T follicular helper cell (primary cell): ENCODE measurements around the gene RNF169.
"Not testable (repeated sequence)": the region's sequence is repeated elsewhere in the genome, so short reads cannot be mapped to it uniquely, and the experiment has no call there.

ENCODE experiments used
- DNase-seq: peaks from one replicate; pipeline ENCODE4 v3.0.0-alpha.2; 2020; ENCODE audit warnings: low read depth

RNF169 gene

DNA sequence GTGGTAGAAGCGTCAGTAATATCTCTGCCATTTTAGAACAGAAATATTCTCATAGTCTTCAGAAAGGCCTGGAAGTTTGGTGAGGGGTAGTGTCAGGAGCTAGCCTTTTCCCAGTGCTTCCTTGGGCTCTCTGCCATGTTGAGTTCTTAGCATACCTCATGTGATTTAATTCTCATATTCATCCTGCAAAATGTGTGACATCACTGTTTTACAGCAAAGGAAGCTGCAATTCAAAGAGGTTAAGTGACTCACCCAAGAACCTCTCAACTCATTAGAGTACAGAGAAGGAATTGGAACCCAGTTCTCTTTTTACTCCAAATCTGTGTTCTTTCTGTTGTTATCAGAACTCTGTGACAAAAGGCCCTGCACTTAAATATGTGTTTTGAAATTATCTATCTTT lies 72.1 kb downstream of the RNF169 start:
- no peak for DNase-seq

- no peak for DNase-seq
Observed at GRCh38 chr11:74822170-74822569, 73.5 kb downstream of the RNF169 start.

DNA sequence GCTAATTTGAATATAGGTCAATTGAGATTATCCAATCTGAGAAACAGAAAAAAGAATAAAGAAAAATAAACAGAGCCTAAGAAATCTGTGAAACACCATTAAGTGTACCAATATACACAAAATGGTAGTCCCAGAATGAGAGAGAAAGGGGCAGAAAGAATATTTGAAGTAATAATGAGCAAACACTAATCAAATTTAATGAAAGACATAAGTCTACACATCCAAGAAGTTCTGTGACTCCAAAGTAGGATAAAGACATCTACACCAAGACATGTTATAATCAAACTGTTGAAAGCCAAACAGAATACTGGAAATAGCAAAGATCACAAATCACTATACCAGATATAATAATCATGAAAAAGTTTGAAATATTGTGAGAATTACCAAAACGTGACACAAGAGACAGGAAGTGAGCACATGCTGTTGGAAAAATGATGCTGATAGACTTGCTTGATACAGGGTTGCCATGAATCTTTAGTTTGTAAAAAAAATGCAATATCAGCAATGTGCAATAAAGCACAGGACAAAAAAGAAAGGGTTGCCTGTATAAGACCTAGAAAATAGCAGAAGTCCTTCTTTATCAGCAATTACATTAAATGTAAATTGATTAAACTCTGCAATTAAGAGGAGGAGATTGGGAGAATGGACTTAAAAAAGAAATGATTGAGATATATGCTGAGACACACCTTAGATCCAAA lies 75.8 kb downstream of the RNF169 start:
- DNase-seq: no peak

DNA sequence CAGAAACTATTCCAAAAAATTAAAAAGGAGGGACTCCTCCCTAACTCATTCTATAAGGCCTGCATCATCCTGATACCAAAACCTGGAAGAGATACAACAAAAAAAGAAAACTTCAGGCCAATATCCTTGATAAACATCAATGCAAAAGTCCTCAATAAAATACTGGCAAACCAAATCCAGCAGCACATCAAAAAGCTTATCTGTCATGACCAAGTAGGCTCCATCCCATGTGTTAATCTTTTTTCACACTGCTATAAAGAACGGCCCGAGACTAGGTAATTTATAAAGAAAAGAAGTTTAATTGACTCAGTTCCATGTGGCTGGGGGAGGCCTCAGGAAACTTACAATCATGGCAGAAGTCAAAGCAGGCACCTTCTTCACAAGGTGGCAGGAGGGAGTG lies 76.9 kb downstream of the RNF169 start:
- DNase-seq: not testable (repeated sequence)

- DNase-seq: no peak
Observed at GRCh38 chr11:74826901-74827300, 78.3 kb downstream of the RNF169 start.

- DNase-seq: no peak
Observed at GRCh38 chr11:74837191-74837590, 88.5 kb downstream of the RNF169 start.

GRCh38 chr11:74838188-74838587 lies 89.5 kb downstream of the RNF169 start:
- no peak for DNase-seq

GRCh38 chr11:74839446-74839845 lies 90.8 kb downstream of the RNF169 start:
- DNase-seq: no peak

- DNase-seq: no peak
Observed at GRCh38 chr11:74839971-74840370, 91.3 kb downstream of the RNF169 start.

- no peak for DNase-seq
Observed at GRCh38 chr11:74840486-74840885, 91.8 kb downstream of the RNF169 start.

GRCh38 chr11:74842967-74843366 lies 94.3 kb downstream of the RNF169 start:
- DNase-seq: no peak

DNA sequence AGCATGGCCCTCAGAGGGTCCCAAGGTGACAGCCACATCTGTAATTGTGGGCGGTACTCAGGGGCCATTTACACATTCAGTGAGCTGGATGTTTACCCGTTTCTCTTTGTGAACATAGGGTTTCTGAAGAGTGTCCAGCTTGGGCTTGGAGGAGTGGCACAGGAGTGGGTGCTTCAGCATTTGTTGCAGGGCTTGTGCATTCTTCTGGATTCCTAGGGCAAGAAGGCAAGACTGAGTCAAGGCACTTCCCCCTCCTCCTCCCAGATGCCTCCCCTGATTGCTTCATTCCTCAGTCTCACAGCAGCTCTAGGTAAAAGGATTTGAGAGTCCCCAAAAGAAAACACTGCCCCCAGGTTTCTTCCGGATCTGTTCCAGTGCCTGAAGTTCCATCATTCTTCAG lies 95.4 kb downstream of the RNF169 start:
- DNase-seq: no peak

DNA sequence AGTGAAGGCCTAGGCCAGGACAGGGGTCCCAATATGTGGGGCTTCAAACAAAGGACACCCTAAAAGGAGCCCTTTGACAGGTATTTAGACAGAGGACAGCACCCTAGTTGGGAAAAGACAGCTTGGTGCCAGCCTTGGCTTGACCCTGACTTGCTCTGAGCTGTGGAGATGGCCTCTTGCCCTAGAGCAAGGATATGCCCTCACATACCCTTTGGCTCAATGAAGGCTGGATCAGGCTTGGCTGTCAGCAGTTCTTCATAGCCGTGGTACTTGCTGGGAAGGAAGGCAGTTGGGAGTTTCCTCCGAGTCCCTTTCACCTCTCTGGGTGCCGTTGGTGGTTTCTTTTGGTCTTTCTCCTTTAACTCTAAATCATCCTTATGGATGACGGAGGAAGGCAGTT lies 96.2 kb downstream of the RNF169 start:
- no peak for DNase-seq

DNA sequence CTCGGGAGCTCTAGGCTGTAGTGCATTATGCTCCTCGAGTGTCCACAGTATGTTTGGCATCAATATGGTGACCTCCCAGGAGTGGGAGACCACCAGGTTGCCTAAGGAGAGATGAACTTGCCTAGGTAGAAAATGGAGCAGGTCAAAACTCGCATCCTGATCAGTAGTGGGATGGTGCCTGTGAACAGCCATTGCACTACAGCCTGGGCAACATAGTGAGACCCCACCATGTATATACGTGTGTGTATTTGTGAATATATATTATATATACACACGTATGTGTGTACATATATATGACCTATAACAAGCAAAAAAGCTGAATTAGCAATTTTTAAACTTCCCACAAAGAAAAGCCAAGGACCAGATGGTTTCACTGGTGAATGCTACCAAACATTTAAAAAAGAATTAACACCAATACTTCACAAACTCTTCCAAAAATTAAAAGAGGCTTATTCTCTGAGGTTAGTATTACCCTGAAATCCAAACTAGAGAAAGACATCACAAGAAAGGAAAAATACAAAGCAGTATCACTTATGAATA lies 97.4 kb downstream of the RNF169 start:
- no peak for DNase-seq

- DNase-seq: no peak
Observed at GRCh38 chr11:74846770-74847169, 98.1 kb downstream of the RNF169 start.

DNA sequence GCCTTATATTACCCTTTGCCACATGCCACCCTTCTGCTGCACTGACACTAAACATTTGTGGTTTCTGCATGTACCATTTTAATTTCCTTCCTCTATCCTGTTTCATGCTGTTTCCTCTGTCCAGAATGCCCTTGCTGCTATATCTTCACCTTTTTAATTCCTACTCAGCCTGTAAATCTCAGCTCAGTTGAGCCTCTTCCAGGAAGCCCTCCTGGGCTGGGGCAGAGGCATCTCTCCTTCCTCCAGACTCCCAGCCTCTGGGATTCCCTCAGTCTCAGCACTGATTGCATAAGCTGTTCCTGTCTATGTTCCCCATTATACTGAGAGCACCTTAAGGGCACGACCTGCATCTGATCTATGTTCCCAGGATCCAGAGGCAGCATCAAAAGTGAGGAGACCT lies 98.7 kb downstream of the RNF169 start:
- no peak for DNase-seq

GRCh38 chr11:74847895-74848294 lies 99.2 kb downstream of the RNF169 start:
- no peak for DNase-seq

DNA sequence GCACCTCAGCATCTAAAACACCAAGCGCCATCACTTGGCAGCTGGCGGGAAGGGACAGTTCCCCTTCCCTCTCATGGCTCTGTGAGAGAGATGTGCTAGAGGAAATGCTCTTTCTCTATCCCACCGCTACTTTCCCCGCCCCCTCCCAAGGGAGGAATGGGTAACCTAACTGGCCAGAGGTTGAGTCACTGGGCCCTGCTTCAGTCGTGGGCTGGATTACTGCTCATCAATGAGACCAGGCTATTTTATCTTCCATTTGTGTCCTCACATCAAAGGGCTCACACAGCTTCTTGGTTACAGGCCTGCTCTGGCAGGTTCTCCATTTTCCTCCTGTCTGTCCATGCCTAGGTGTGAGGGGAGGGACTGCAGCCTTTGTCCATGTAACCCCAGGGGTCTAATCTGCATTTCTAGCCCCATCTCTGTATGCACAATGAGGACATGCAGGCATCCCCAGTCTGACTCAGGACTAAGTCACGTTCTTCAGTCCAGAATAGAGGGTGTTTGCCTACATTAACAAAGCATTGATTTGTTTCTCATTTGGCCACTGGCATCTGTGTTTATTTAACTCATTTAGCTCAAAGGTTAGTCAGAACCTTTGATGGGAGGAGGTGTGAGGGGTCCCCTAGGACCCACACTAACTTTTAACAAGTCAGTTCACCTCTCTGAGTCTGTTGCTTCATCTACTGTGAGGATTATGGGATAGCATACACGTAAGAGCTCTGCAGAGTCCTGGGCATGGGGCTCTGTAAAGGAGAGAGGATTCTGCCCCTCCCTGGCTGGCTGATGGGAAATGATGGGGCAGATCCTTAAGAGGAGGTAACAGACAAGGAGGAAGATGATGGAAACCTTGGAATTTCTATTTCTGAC lies 101.1 kb downstream of the RNF169 start:
- DNase-seq: no peak

- no peak for DNase-seq
Observed at GRCh38 chr11:74853223-74853622, 104.6 kb downstream of the RNF169 start.

DNA sequence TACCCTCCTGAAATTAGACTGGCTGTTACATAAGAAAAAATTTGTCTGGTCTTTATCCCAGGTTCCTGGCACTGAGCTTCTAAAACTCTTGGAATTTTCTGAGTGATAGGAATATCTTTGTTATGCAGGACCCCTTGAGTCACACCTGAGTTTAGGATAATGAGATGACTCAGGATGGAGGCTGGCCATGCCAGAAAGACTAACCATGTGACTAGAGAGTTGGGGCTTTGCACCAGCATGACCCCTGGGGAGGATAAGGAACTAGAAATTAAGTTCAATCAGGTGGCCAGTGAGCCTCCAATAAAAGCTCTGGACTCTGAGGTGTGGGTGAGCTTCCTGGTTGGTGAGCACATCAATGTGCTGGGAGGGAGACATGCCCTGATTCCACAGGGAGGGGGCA lies 112.1 kb downstream of the RNF169 start:
- no peak for DNase-seq

DNA sequence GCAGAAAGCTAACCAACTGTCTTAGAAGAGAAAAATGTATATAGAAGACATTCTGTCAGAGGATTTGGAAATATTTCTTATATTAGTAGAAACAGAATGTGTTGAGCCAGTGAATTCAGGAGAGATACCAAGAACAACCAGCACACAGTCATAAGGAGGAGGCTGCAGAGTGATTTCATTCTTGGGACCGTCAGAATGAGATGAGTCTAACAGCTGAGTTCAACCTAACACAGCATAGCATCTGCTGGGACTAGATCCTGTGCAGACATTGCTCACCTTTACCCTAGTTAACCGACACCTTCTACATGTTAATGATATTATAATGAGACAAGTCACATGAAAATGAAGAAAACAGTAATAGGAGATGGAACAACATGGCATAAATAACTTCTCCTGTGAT lies 114.8 kb downstream of the RNF169 start:
- no peak for DNase-seq

DNA sequence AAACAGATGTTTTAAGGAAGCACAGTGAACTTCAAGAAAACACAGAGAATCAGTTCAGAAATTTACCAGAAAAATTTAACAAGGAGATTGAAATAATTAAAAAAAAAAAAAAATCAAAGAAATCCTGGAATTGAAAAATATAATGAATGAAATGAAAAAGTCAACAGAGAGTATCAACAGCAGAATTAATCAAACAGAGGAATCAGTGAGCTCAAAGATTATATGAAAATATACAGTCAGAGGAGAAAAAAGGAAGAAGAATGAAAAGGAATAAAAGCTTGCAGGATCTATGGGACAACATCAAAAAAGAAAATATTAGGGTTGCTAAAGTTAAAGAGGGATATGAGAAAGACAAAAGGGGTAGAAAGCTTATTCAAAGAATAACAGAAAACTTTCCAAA lies 117.9 kb downstream of the RNF169 start:
- no peak for DNase-seq

DNA sequence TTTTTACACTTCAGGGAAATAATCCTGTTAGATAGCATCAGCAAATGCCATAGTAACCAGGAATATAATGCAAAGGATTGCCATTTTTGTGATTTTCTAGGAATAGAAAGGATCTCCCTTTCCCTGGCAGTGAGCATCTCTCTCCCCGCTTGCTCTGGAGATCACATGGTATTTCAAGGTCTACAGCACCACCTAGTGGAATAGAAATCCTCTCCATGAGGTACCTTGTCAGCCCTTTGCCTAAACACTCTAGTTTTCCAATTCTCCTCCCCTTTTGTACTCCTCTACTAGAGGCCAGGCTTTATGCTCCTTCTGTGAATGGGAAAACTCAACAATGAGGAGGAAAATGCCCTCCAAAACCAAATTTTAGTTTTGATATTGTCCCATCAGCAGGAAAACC lies 121.8 kb downstream of the RNF169 start:
- DNase-seq: no peak
